Kidney epithelial cell (primary cell): ENCODE measurements around the gene FCSK. TPM values are rescaled to one million over a fixed set of nuclear protein-coding genes. Genes with fewer than 3 reads are reported as not detected.

Experiments used
- DNase-seq: peaks from one replicate; pipeline ENCODE4 v3.0.0-alpha.2; 2010; ENCODE audit warnings: low read depth
- H3K27me3 ChIP-seq: 2 replicates; pipeline ENCODE4 v1.6.0; 2011; ENCODE audit warnings: low read length; ENCODE audit not compliant: control insufficient read depth, insufficient read depth
- H3K36me3 ChIP-seq: 2 replicates; pipeline ENCODE4 v1.5.1; 2011; ENCODE audit warnings: low read length; ENCODE audit not compliant: control insufficient read depth, insufficient read depth
- H3K4me3 ChIP-seq: 2 replicates; pipeline ENCODE4 v1.5.1; 2011; ENCODE audit warnings: low read depth, mild to moderate bottlenecking, control low read depth, low read length
- CTCF ChIP-seq: IDR thresholded peaks from 2 replicates; pipeline ENCODE4 v1.5.1; 2011; ENCODE audit warnings: mild to moderate bottlenecking, moderate library complexity, low read length, control low read depth, inconsistent platforms; ENCODE audit not compliant: insufficient read depth, poor library complexity, severe bottlenecking
- total RNA-seq: library from RNA; depleted of rRNA; stranded (reverse); fragments of >200 nt; gene quantifications from 2 replicates; pipeline ENCODE4 v1.2.3, GENCODE V29; 2015

FCSK gene
- total RNA-seq, 1 donor from 2014 or later: 19.9 TPM

- TF ChIP-seq CTCF: no peak
- no peak for DNase-seq
- Histone ChIP-seq H3K4me3 (no peak overlapping the region), H3K36me3 (no peaks in the 10 kb centered on the region), H3K27me3 (no peaks in the 10 kb centered on the region)
Observed at GRCh38 chr16:70463235-70463634, 8.8 kb downstream of the FCSK start.

- TF ChIP-seq CTCF: no peak
- no peak for DNase-seq
- Histone ChIP-seq H3K36me3 (no peaks in the 10 kb centered on the region), H3K27me3 (no peaks in the 10 kb centered on the region), H3K4me3 (no peak overlapping the region)
Observed at GRCh38 chr16:70465999-70466804, 11.8 kb downstream of the FCSK start.

GRCh38 chr16:70466805-70467076 lies 12.3 kb downstream of the FCSK start:
- H3K27me3 ChIP-seq: no peaks in the 10 kb centered on the region
- TF ChIP-seq CTCF: no peak
- DNase-seq: no peak
- H3K4me3 ChIP-seq: no peak overlapping the region
- H3K36me3 ChIP-seq: no peaks in the 10 kb centered on the region

- Histone ChIP-seq H3K4me3 (no peak overlapping the region), H3K36me3 (no peaks in the 10 kb centered on the region), H3K27me3 (no peaks in the 10 kb centered on the region)
- TF ChIP-seq CTCF: no peak
- DNase-seq: no peak
Observed at GRCh38 chr16:70467113-70467512, 12.7 kb downstream of the FCSK start.

GRCh38 chr16:70467608-70468007 lies 13.2 kb downstream of the FCSK start:
- H3K27me3 ChIP-seq: no peaks in the 10 kb centered on the region
- no peak overlapping the region for H3K4me3 ChIP-seq
- H3K36me3 ChIP-seq: no peaks in the 10 kb centered on the region
- no peak for DNase-seq
- TF ChIP-seq CTCF: no peak
